ENCODE data around the gene EVI5L. TPM values are rescaled to one million over a fixed set of nuclear protein-coding genes. Genes with fewer than 3 reads are reported as not detected.

EVI5L gene
- polyA plus RNA-seq, 1 of the 3 experiments (the other 2 are of a cell fraction): 9.7 TPM

- Histone ChIP-seq H3K27ac (ENCODE audit: low read depth in 2 of 2, low read length in 1 of 2) (no peak overlapping the region), H4K20me1 (ENCODE audit: insufficient read depth) (no peaks in the 10 kb centered on the region), H3K4me2 (no peak overlapping the region), H2AFZ (ENCODE audit: low read depth) (no peak overlapping the region), H3K36me3 (replicated peaks in 1 of 2; ENCODE audit: control insufficient read depth in 1 of 2, insufficient read depth in 2 of 2, low read length in 1 of 2) (no peaks in the 10 kb centered on the region), H3K9ac (no peak overlapping the region), H3K4me3 (ENCODE audit: low read depth in 2 of 2, low read length in 1 of 2) (no peak overlapping the region), H3K27me3 (ENCODE audit: insufficient read depth) (no peaks in the 10 kb centered on the region), H3K9me2 (no peaks in the 10 kb centered on the region), H3K79me2 (ENCODE audit: insufficient read depth) (no peaks in the 10 kb centered on the region), H3K4me1 (ENCODE audit: control insufficient read depth in 1 of 2, insufficient read depth in 2 of 2, low read depth in 1 of 2, low read length in 1 of 2) (peaks cover 0 to 14% of the 10 kb centered on the region in 2 experiments; a peak in 1 of 4 replicates), H3F3A (replicated peaks; ENCODE audit: insufficient read depth) (no peaks in the 10 kb centered on the region), H3K9me3 (no peaks in the 10 kb centered on the region)
- 70% methylated on average over 8 of the region's 26 CpGs for WGBS (ENCODE audit: low lambda C conversion rate)
- POLR2A ChIA-PET: no interaction called here
- DNase-seq: no peak
- TF ChIP-seq USF1 (IDR thresholded peaks at IDR 0.05; ENCODE audit: borderline replicate concordance, low read depth) (no peak), FOSL2 (IDR thresholded peaks at IDR 0.05; ENCODE audit: borderline replicate concordance, low read depth) (no peak), PBX3 (IDR thresholded peaks at IDR 0.05) (no peak), RXRA (IDR thresholded peaks at IDR 0.05; ENCODE audit: borderline replicate concordance, low read depth) (no peak), MEF2A (IDR thresholded peaks at IDR 0.05; ENCODE audit: borderline replicate concordance, low read depth) (no peak), CHD2 (IDR thresholded peaks at IDR 0.05; ENCODE audit: low read length, partially characterized antibody) (no peak), IRF3 (IDR thresholded peaks at IDR 0.05; ENCODE audit: low read depth, low read length) (no peak), CTCF (IDR thresholded peaks at IDR 0.05) (no peak), RFX5 (IDR thresholded peaks at IDR 0.05; ENCODE audit: low read length) (no peak), EZH2phosphoT487 (IDR thresholded peaks at IDR 0.05; ENCODE audit: borderline replicate concordance, low read depth) (no peak), FOXJ3 (CRISPR knock-in tag; IDR thresholded peaks at IDR 0.05) (no peak)
- CTCF ChIA-PET: interaction anchor here (0.7 to 3.2 kb wide), 22 partner anchors 11 to 404 kb away, joined by 3 to 41 read pairs (median 5); partner anchors contain the start of genes CTXN1, MAP2K7, SNAPC2 and TGFBR3L
Observed at GRCh38 chr19:7851623-7852500, 21.8 kb downstream of the EVI5L start.
